GM06990 (cell line): Measurements from ENCODE around the gene PDXDC1.
"Not testable (repeated sequence)": the region's sequence is repeated elsewhere in the genome, so short reads cannot be mapped to it uniquely, and the experiment has no call there.

ENCODE experiments used
- DNase-seq: peaks from one replicate; pipeline ENCODE4 v3.0.0-alpha.2; 2011; ENCODE audit not compliant: insufficient read length; ENCODE audit errors: extremely low read depth
- H3K27me3 ChIP-seq: replicated peaks from 2 replicates; pipeline ENCODE4 v1.6.0; 2011; ENCODE audit warnings: low read length; ENCODE audit not compliant: control insufficient read depth, insufficient read depth
- H3K36me3 ChIP-seq: 2 replicates; pipeline ENCODE4 v1.5.1; 2011; ENCODE audit warnings: low read length; ENCODE audit not compliant: control insufficient read depth, insufficient read depth
- H3K4me3 ChIP-seq: replicated peaks from 2 replicates; pipeline ENCODE4 v1.5.1; 2011; ENCODE audit warnings: low read depth, mild to moderate bottlenecking, control low read depth, low read length

The PDXDC1 gene

DNA sequence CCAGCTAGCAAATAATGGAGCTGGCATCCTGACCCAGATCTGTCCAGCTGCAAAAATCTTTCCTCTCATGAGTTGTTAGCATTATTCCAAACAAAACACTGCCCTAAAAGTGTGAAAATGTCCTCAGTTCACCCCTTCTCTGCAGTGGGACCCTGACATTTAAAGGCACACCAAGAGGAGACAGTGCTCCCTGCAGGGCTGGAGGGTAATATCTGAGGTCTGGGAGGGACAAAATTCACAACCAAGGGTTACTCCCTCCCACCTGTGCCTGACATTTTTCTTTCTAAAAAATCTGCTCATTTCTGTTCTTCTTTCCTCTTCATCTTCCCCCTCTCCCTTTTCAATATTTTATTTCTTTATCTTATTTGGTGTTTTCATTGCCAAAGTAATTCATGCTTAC lies 191.4 kb downstream of the PDXDC1 start:
- H3K36me3 ChIP-seq, H3K4me3 ChIP-seq, H3K27me3 ChIP-seq, DNase-seq: not testable (repeated sequence)

GRCh38 chr16:15168303-15168702 lies 193.5 kb downstream of the PDXDC1 start:
- not testable (repeated sequence) for DNase-seq, H3K36me3 ChIP-seq, H3K4me3 ChIP-seq, H3K27me3 ChIP-seq

DNA sequence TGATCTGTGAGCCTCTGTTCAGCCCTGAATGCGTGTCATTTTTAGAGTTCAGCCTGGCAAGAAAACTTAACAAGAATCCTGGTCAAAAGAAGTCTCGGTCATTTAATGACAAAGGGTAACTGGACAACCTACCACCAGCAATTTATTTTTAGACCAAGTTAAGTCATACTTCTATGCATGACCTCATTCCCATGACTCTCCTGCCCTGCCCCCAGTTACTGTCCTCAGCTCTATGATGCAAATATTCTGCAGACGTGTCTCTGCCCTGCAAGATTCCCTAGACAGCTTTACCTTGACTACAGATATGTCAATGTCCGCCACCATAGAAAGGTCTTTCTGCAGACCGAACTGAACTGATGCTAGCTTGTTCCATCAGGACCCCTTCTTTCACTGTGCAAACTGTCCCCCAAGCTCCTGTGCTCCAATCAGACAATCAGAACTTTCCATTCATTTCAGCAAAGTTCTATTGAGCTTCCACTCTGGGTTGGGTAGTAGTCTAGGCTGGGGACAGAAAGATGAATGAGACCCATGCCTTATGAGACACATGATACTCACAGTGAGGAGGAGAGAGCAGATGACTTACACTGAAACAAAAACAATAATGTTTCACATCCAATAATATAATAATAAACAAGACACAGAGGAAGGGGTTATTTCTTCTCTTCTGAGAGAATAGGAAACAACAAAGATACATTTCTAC lies 194.3 kb downstream of the PDXDC1 start:
- H3K4me3 ChIP-seq, H3K36me3 ChIP-seq, DNase-seq, H3K27me3 ChIP-seq: not testable (repeated sequence)

DNA sequence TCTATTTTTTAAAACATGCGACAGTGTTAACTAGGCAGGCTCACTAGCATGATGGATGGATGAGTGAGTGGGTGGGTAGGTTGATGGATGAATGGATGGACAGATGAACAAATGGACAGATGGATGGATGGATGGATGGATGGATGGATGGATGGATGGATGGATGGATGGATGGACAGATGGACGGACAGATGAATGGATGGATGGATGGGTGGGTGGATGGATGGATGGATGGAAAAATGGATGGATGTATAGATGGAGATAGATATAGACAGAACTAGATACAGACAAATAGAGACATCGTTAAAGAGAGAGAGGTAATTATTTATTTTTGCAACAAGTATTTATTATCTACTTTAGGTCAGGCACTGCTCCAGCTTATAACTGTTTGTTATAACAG lies 205.1 kb downstream of the PDXDC1 start:
- DNase-seq, H3K4me3 ChIP-seq, H3K27me3 ChIP-seq, H3K36me3 ChIP-seq: not testable (repeated sequence)

DNA sequence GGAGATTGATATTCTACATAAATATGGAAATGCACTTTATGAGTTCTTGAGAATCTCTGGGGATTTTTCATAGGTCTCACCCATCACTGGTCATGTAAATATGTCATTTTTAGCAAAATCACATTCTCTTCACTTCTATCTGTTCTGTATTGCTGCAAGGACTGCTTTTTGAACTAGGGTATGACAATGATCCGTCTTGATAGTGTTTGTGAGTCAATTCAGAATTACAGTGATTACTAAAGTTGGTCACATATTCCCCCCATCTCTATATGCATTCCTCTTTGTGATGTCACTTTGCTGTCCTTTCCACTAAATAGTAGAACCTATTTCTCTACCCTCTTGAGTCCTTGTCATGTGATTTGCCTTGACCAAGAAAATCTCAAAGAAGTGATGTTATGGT lies 206.1 kb downstream of the PDXDC1 start:
- H3K4me3 ChIP-seq, DNase-seq, H3K36me3 ChIP-seq, H3K27me3 ChIP-seq: not testable (repeated sequence)

DNA sequence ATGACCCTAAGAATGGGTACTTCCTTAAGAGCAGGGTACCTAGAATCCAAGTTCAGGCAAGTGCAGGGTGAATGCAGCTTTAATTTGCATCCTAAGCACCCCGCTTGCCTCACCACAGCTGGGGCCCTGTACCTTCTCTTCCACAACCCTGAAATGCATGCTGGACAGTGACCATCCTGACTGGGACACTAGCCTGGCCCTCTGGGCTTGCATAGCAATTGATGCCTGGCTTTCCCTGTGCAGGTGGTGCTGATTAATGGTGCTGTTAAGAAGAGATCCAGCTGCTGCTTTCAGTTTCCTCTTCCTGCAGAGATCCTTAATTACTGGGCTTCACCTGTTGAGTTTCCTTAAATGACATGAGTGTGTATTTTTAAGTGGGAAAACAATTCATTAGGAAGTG lies 209.2 kb downstream of the PDXDC1 start:
- not testable (repeated sequence) for DNase-seq, H3K4me3 ChIP-seq, H3K27me3 ChIP-seq, H3K36me3 ChIP-seq
